H54 (cell line): Measurements from ENCODE around the gene MIEF1.

Experiments
- DNase-seq: peaks from one replicate; pipeline ENCODE4 v3.0.0; 2011; ENCODE audit warnings: low spot score, mixed read lengths; ENCODE audit not compliant: insufficient read length
- FAIRE-seq: peaks from 3 replicates; lab custom pipeline; 2011; peaks lifted over from hg19 to GRCh38; lab: Jason Lieb, UNC
- POLR2A ChIP-seq: IDR thresholded peaks from 2 replicates; pipeline ENCODE4 v1.6.1; 2011; ENCODE audit warnings: low read depth, mild to moderate bottlenecking, low read length

The MIEF1 gene

GRCh38 chr22:39556970-39557841 is 55.1 kb downstream of the MIEF1 start:
- no peak for DNase-seq
- TF ChIP-seq POLR2A: no peak
- FAIRE-seq: no peak

GRCh38 chr22:39558254-39558727 is 56.2 kb downstream of the MIEF1 start:
- no peak for TF ChIP-seq POLR2A
- FAIRE-seq (no peak), DNase-seq (no peak)

GRCh38 chr22:39558950-39559349 is 56.9 kb downstream of the MIEF1 start:
- TF ChIP-seq POLR2A: no peak
- DNase-seq (no peak), FAIRE-seq (no peak)

- FAIRE-seq (no peak), DNase-seq (peak; percentile 83)
- TF ChIP-seq POLR2A: no peak
Measured at GRCh38 chr22:39559456-39560105, 57.5 kb downstream of the MIEF1 start.

GRCh38 chr22:39560127-39560526 is 58.0 kb downstream of the MIEF1 start:
- DNase-seq (no peak), FAIRE-seq (no peak)
- TF ChIP-seq POLR2A: no peak

- TF ChIP-seq POLR2A: no peak
- no peak for DNase-seq
- FAIRE-seq: no peak
Measured at GRCh38 chr22:39562839-39563489, 60.9 kb downstream of the MIEF1 start.

GRCh38 chr22:39563571-39564428 is 61.7 kb downstream of the MIEF1 start:
- TF ChIP-seq POLR2A: no peak
- FAIRE-seq: no peak
- no peak for DNase-seq

GRCh38 chr22:39565414-39565944 is 63.4 kb downstream of the MIEF1 start:
- no peak for TF ChIP-seq POLR2A
- no peak for FAIRE-seq
- no peak for DNase-seq

GRCh38 chr22:39567135-39567946 is 65.3 kb downstream of the MIEF1 start:
- no peak for DNase-seq
- no peak for TF ChIP-seq POLR2A
- no peak for FAIRE-seq
